Measurements from ENCODE around the gene GPANK1. TPM values are rescaled to one million over a fixed set of nuclear protein-coding genes. Genes with fewer than 3 reads are reported as not detected.
A peak's percentile ranks its signal among the peaks of the same experiment; 100 is the strongest.

The GPANK1 gene
- total and polyA plus RNA-seq, 2 of the 13 experiments (the other 11 are each of a cell fraction or from before 2014, with no cell fraction given) = 15.4 to 22.8 TPM

- TF ChIP-seq ZNF414 (CRISPR knock-in tag; IDR thresholded peaks at IDR 0.05) (0 out of 2 replicates have a peak, but pooled peaks have one; percentile 51), ZNF556 (CRISPR knock-in tag; IDR thresholded peaks at IDR 0.05; ENCODE audit: borderline replicate concordance) (no peak; the same call in 1 of the 2 replicates), MTERF4 (CRISPR knock-in tag; IDR thresholded peaks at IDR 0.05) (0 out of 2 replicates have a peak, but pooled peaks have one; percentile 12), HINFP (CRISPR knock-in tag; IDR thresholded peaks at IDR 0.05; ENCODE audit: low read depth) (no peak), ZMAT5 (CRISPR knock-in tag; IDR thresholded peaks at IDR 0.05; ENCODE audit: borderline replicate concordance, low read depth) (no peak), ZNF30 (CRISPR knock-in tag; IDR thresholded peaks at IDR 0.05) (no peak), GATAD1 (CRISPR knock-in tag; IDR thresholded peaks at IDR 0.05) (no peak), ZNF501 (CRISPR knock-in tag; IDR thresholded peaks at IDR 0.05) (peak; percentile 75; the same call in 1 of the 2 replicates), MAF1 (CRISPR knock-in tag; IDR thresholded peaks at IDR 0.05; ENCODE audit: borderline replicate concordance) (no peak), HNRNPH1 (optimal IDR thresholded peaks at IDR 0.05; ENCODE audit: low read depth, low read length) (no peak), SMAD1 (CRISPR knock-in tag; IDR thresholded peaks at IDR 0.05; ENCODE audit: borderline replicate concordance, low read depth) (no peak), KLF15 (CRISPR knock-in tag; IDR thresholded peaks at IDR 0.05; ENCODE audit: borderline replicate concordance) (no peak), CEBPB (IDR thresholded peaks at IDR 0.05; ENCODE audit: borderline replicate concordance, low read depth, low read length) (no peak), TEAD2 (CRISPR knock-in tag; IDR thresholded peaks at IDR 0.05) (no peak)
- TF ChIP-seq, protein P1, sequence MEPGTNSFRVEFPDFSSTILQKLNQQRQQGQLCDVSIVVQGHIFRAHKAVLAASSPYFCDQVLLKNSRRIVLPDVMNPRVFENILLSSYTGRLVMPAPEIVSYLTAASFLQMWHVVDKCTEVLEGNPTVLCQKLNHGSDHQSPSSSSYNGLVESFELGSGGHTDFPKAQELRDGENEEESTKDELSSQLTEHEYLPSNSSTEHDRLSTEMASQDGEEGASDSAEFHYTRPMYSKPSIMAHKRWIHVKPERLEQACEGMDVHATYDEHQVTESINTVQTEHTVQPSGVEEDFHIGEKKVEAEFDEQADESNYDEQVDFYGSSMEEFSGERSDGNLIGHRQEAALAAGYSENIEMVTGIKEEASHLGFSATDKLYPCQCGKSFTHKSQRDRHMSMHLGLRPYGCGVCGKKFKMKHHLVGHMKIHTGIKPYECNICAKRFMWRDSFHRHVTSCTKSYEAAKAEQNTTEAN (CRISPR knock-in tag; conservative IDR thresholded peaks at IDR 0.05) = no peak
- TF ChIP-seq, protein P2, sequence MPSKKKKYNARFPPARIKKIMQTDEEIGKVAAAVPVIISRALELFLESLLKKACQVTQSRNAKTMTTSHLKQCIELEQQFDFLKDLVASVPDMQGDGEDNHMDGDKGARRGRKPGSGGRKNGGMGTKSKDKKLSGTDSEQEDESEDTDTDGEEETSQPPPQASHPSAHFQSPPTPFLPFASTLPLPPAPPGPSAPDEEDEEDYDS (CRISPR knock-in tag; IDR thresholded peaks at IDR 0.05) = 0 out of 2 replicates have a peak, but pooled peaks have one; percentile 34
- TF ChIP-seq, protein P3, sequence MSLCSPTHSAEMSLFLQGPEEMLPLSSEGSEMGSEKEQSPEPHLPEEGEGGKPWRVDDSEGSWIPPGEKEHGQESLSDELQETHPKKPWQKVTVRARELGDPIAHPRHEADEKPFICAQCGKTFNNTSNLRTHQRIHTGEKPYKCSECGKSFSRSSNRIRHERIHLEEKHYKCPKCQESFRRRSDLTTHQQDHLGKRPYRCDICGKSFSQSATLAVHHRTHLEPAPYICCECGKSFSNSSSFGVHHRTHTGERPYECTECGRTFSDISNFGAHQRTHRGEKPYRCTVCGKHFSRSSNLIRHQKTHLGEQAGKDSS (CRISPR knock-in tag; IDR thresholded peaks at IDR 0.05; ENCODE audit: borderline replicate concordance, low read depth) = 0 out of 2 replicates have a peak, but pooled peaks have one; percentile 20
- TF ChIP-seq, protein P4, sequence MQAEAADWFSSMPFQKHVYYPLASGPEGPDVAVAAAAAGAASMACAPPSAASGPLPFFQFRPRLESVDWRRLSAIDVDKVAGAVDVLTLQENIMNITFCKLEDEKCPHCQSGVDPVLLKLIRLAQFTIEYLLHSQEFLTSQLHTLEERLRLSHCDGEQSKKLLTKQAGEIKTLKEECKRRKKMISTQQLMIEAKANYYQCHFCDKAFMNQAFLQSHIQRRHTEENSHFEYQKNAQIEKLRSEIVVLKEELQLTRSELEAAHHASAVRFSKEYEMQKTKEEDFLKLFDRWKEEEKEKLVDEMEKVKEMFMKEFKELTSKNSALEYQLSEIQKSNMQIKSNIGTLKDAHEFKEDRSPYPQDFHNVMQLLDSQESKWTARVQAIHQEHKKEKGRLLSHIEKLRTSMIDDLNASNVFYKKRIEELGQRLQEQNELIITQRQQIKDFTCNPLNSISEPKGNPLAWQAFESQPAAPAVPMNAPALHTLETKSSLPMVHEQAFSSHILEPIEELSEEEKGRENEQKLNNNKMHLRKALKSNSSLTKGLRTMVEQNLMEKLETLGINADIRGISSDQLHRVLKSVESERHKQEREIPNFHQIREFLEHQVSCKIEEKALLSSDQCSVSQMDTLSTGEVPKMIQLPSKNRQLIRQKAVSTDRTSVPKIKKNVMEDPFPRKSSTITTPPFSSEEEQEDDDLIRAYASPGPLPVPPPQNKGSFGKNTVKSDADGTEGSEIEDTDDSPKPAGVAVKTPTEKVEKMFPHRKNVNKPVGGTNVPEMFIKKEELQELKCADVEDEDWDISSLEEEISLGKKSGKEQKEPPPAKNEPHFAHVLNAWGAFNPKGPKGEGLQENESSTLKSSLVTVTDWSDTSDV (CRISPR knock-in tag; IDR thresholded peaks at IDR 0.05) = no peak
These were observed 15.7 kb upstream of the GPANK1 start, which contains the start of gene LY6G5C (continued) for GRCh38 chr6:31680226-31681134.

All from HepG2 (cell line).